ENCODE measurements around the gene PIK3IP1. TPM values are rescaled to one million over a fixed set of nuclear protein-coding genes. Genes with fewer than 3 reads are reported as not detected.

The PIK3IP1 gene
- total and polyA plus RNA-seq, 2 of the 8 experiments (the other 6 are each of a cell fraction or from before 2014, with no cell fraction given), result 1.00 to 1.3 TPM

- no peak overlapping the region for H3K4me2 ChIP-seq (ENCODE audit: insufficient read depth in 1 of 2, low read depth in 2 of 2, low read length in 2 of 2)
- no peak overlapping the region for H3K4me3 ChIP-seq (ENCODE audit: extremely low read depth in 1 of 4, insufficient read depth in 2 of 4, low read depth in 3 of 4, low read length in 4 of 4)
- peaks cover 8 to 16% (median 14%) of the 10 kb centered on the region in 4 experiments for H3K36me3 ChIP-seq (ENCODE audit: control insufficient read depth in 2 of 4, insufficient read depth in 4 of 4, low read length in 3 of 4)
- no peaks in the 10 kb centered on the region for H3K79me1 ChIP-seq (ENCODE audit: low read depth, low read length)
- H3K79me2 ChIP-seq (ENCODE audit: control insufficient read depth in 1 of 2, insufficient read depth in 2 of 2, low read length in 2 of 2), result no peaks in the 10 kb centered on the region
- 93% methylated on average over 4 of the region's 4 CpGs; no CpG with 5 or more reads in 1 of the 2 experiments for WGBS, 2 experiments (ENCODE audit: extremely low coverage in 1 of 2, insufficient coverage in 1 of 2, insufficient read length in 1 of 2, insufficient replicate concordance in 2 of 2, low coverage in 1 of 2, low lambda C conversion rate in 2 of 2, missing lambda C conversion rate in 1 of 2)
- no peak for FAIRE-seq
- H2BK120ac ChIP-seq (replicated peaks; ENCODE audit: low read depth, low read length), result no peak overlapping the region
- H3K4me1 ChIP-seq (replicated peaks in 1 of 4; ENCODE audit: control insufficient read depth in 3 of 4, insufficient read depth in 4 of 4, low read length in 3 of 4), result no peaks in the 10 kb centered on the region
- ChIA-PET CTCF (ENCODE audit: partially characterized antibody) (interaction anchor here (1.5 to 1.6 kb wide), 2 partner anchors 8 to 32 kb away, joined by 5 to 10 read pairs; no protein-coding TSS in a partner anchor), POLR2A (ENCODE audit: partially characterized antibody) (interaction anchor here (1.1 to 2.9 kb wide), 5 partner anchors 7 to 29 kb away, joined by 4 to 11 read pairs (median 4); partner anchors contain the start of gene PIK3IP1)
- no peak overlapping the region for H2BK12ac ChIP-seq (ENCODE audit: low read depth, low read length)
- H3K4ac ChIP-seq (replicated peaks; ENCODE audit: insufficient read length, low read depth, low read length), result no peak overlapping the region
- no peak overlapping the region for H3K18ac ChIP-seq (ENCODE audit: extremely low read depth, low read length)
- no peak overlapping the region for H4K5ac ChIP-seq (ENCODE audit: insufficient read length, low read depth, low read length)
- DNase-seq (ENCODE audit: low read depth in 1 of 2, low spot score in 2 of 2), result no peak
- H3K23me2 ChIP-seq (ENCODE audit: low read depth, low read length), result no peaks in the 10 kb centered on the region
- H2BK15ac ChIP-seq (ENCODE audit: low read length), result no peak overlapping the region
- H3K27ac ChIP-seq (ENCODE audit: low read depth, low read length), result no peak overlapping the region
- no peak overlapping the region for H2BK20ac ChIP-seq (ENCODE audit: low read length)
- no peak overlapping the region for H3K14ac ChIP-seq (ENCODE audit: insufficient read length)
- H4K8ac ChIP-seq (ENCODE audit: extremely low read depth, insufficient read depth, low read length), result no peak overlapping the region
- H3K27me3 ChIP-seq (replicated peaks in 1 of 4; ENCODE audit: control insufficient read depth in 3 of 4, extremely low read depth in 1 of 4, insufficient read depth in 3 of 4, low read length in 3 of 4), result no peaks in the 10 kb centered on the region
- no peaks in the 10 kb centered on the region for H3K9me3 ChIP-seq (ENCODE audit: insufficient read depth in 2 of 2, low read depth in 1 of 2, low read length in 1 of 2)
- H3K23ac ChIP-seq (ENCODE audit: insufficient read length), result no peak overlapping the region
- H4K91ac ChIP-seq (replicated peaks; ENCODE audit: insufficient read length, low read length), result no peak overlapping the region
- H2BK5ac ChIP-seq (ENCODE audit: low read depth, low read length), result no peak overlapping the region
- H3K56ac ChIP-seq (replicated peaks; ENCODE audit: insufficient read length, low read depth, low read length), result no peak overlapping the region
- peaks cover 0 to 4% of the 10 kb centered on the region in 2 experiments for H4K20me1 ChIP-seq (replicated peaks in 1 of 2; ENCODE audit: control insufficient read depth in 1 of 2, insufficient read depth in 2 of 2, low read length in 2 of 2)
- H2AK5ac ChIP-seq (ENCODE audit: low read depth, low read length), result no peak overlapping the region
- H3K9ac ChIP-seq (replicated peaks in 1 of 4; ENCODE audit: extremely low read depth in 1 of 4, low read depth in 3 of 4, low read length in 3 of 4), result no peak overlapping the region
- no peak overlapping the region for H2AFZ ChIP-seq (ENCODE audit: low read length)
- TF ChIP-seq CHD1 (IDR thresholded peaks at IDR 0.05; ENCODE audit: low read depth, low read length), result no peak
- no peak for TF ChIP-seq YY1 (IDR thresholded peaks at IDR 0.05; ENCODE audit: low read depth, low read length)
- TF ChIP-seq SUZ12 (IDR thresholded peaks at IDR 0.05; ENCODE audit: low read length), result no peak
- no peak for TF ChIP-seq SAP30 (IDR thresholded peaks at IDR 0.05; ENCODE audit: insufficient read depth, insufficient replicate concordance, low read length)
- no peak for TF ChIP-seq TAF1 (IDR thresholded peaks at IDR 0.05; ENCODE audit: low read depth, low read length)
- no peak for TF ChIP-seq JUN (IDR thresholded peaks at IDR 0.05; ENCODE audit: low read depth, low read length)
- no peak for TF ChIP-seq E2F6 (IDR thresholded peaks at IDR 0.05)
- no peak for TF ChIP-seq EGR1 (IDR thresholded peaks at IDR 0.05; ENCODE audit: borderline replicate concordance, low read depth, low read length)
- TF ChIP-seq EP300 (IDR thresholded peaks at IDR 0.05; ENCODE audit: borderline replicate concordance in 1 of 2, low read depth in 2 of 2, low read length in 2 of 2), result no peak
- no peak for TF ChIP-seq MAFK (IDR thresholded peaks at IDR 0.05; ENCODE audit: low read depth, low read length)
- TF ChIP-seq CEBPB (IDR thresholded peaks at IDR 0.05; ENCODE audit: low read depth, low read length), result no peak
- no peak for TF ChIP-seq TCF12 (IDR thresholded peaks at IDR 0.05; ENCODE audit: low read depth, low read length)
- no peak for TF ChIP-seq POU5F1 (IDR thresholded peaks at IDR 0.05; ENCODE audit: low read depth, low read length)
- TF ChIP-seq RAD21 (IDR thresholded peaks at IDR 0.05 in 1 of 2, conservative IDR thresholded peaks at IDR 0.05 in 1 of 2; ENCODE audit: low read depth in 2 of 2, low read length in 2 of 2), result no peak
These were observed 29.1 kb upstream of the PIK3IP1 start for GRCh38 chr22:31321421-31321820.
